Mucosa of gallbladder (tissue), 1 donor: ENCODE data around the gene EFNB2. TPM values are rescaled to one million over a fixed set of nuclear protein-coding genes. Genes with fewer than 3 reads are reported as not detected.

Experiments used
- DNase-seq: peaks from one replicate; pipeline ENCODE4 v3.0.0-alpha.2; 2020; ENCODE audit warnings: low spot score
- total RNA-seq: library from RNA; stranded (reverse); gene quantifications from one replicate; pipeline ENCODE4 v1.2.1, GENCODE V29; 2021
- donor health status: DM: no; HTN: no; CAD: no.

EFNB2 gene
- total RNA-seq: 12.9 TPM

GRCh38 chr13:106535552-106536243, at the start of gene EFNB2:
TSS of gene EFNB2 (minus strand) at chr13:106535662. CDS start at chr13:106534964, 698 bp downstream.
- DNase-seq: peak; percentile 92

- no peak for DNase-seq
Measured at GRCh38 chr13:106581225-106581624, 45.8 kb upstream of the EFNB2 start.

- no peak for DNase-seq
Measured at GRCh38 chr13:106575896-106576295, 40.4 kb upstream of the EFNB2 start.

GRCh38 chr13:106573868-106574267, 38.4 kb upstream of the EFNB2 start:
- peak; percentile 30 for DNase-seq

GRCh38 chr13:106573284-106573846, 37.9 kb upstream of the EFNB2 start:
- DNase-seq: peak; percentile 31

- DNase-seq: peak; percentile 83
Measured at GRCh38 chr13:106570299-106570852, 34.9 kb upstream of the EFNB2 start.

- DNase-seq: no peak
Measured at GRCh38 chr13:106569233-106570095, 34.0 kb upstream of the EFNB2 start.

- DNase-seq: no peak
Measured at GRCh38 chr13:106568299-106569003, 33.0 kb upstream of the EFNB2 start.

GRCh38 chr13:106567474-106568298, 32.2 kb upstream of the EFNB2 start, which contains the start of gene ARGLU1:
TSS of gene ARGLU1 (minus strand) at chr13:106568137. CDS start at chr13:106567919, 218 bp downstream.
- peak; percentile 95 for DNase-seq

GRCh38 chr13:106566641-106567473, 31.4 kb upstream of the EFNB2 start:
- peak; percentile 47 for DNase-seq

- DNase-seq: no peak
Measured at GRCh38 chr13:106565127-106565775, 29.8 kb upstream of the EFNB2 start.

- no peak for DNase-seq
Measured at GRCh38 chr13:106562301-106562700, 26.8 kb upstream of the EFNB2 start.

- no peak for DNase-seq
Measured at GRCh38 chr13:106561551-106562170, 26.2 kb upstream of the EFNB2 start.

- no peak for DNase-seq
Measured at GRCh38 chr13:106560821-106561220, 25.4 kb upstream of the EFNB2 start.

GRCh38 chr13:106558527-106558926, 23.1 kb upstream of the EFNB2 start:
- DNase-seq: no peak

- no peak for DNase-seq
Measured at GRCh38 chr13:106555631-106556328, 20.3 kb upstream of the EFNB2 start.

GRCh38 chr13:106551751-106552150, 16.3 kb upstream of the EFNB2 start:
- DNase-seq: no peak

- DNase-seq: no peak
Measured at GRCh38 chr13:106551350-106551749, 15.9 kb upstream of the EFNB2 start.
